ENCODE measurements around the gene ZNF277.
A peak's percentile ranks its signal among the peaks of the same experiment; 100 is the strongest.

The ZNF277 gene

DNA sequence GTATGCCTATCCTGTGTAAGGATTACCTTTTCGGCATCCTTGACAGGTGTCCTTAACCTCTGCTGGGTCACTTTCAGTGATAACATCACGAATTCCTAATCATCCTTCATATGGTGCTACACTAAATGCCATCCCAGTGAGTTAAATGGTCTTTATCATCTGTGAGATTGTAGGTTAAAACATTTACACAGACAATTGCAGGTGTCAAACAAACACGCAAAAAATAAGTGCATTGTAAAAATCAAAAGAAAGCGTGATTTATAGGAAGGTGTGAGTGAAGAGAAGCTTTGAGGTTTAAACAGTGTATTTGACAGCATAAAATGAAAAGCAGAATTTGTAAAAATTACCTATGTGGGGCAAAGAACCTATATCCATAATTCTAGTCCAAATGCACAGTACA lies 132.3 kb downstream of the ZNF277 start:
- Histone ChIP-seq H3K4me3 (ENCODE audit: low read depth in 1 of 2, low read length in 2 of 2) (no peak overlapping the region), H3K36me3 (ENCODE audit: insufficient read depth, low read length) (peaks cover 5% of the 10 kb centered on the region), H3K27ac (ENCODE audit: low read depth, low read length) (no peak overlapping the region), H3K9ac (ENCODE audit: low read length) (no peak overlapping the region), H3K27me3 (ENCODE audit: control insufficient read depth in 1 of 2, insufficient read depth in 2 of 2, low read length in 2 of 2) (no peaks in the 10 kb centered on the region), H3K4me1 (ENCODE audit: insufficient read depth, low read length) (no peaks in the 10 kb centered on the region), H3K9me3 (ENCODE audit: low read length) (no peaks in the 10 kb centered on the region)

DNA sequence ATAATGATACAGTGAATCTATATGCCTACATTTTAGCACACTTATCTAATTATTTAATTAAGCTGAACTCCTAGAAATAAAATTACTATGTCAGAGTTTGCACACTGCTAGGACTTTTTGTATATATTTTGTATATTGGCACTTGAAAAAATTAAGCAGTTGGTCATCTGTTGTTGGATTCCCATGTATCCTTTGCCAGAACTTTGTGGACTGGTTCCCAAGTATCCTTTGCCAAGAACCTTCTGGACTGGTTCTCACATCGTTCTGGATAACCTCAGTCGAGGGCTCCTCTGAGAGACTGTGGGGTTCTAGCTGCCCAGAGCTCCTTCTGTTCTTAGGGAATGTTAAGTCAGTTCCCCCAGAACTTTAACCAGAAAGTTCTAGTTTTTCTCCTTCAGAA lies 135.0 kb downstream of the ZNF277 start:
- H3K9ac ChIP-seq (ENCODE audit: low read length): no peak overlapping the region
- H3K27me3 ChIP-seq (ENCODE audit: control insufficient read depth in 1 of 2, insufficient read depth in 2 of 2, low read length in 2 of 2): no peaks in the 10 kb centered on the region
- no peaks in the 10 kb centered on the region for H3K4me1 ChIP-seq (ENCODE audit: insufficient read depth, low read length)
- no peak overlapping the region for H3K4me3 ChIP-seq (ENCODE audit: low read depth in 1 of 2, low read length in 2 of 2)
- no peak overlapping the region for H3K27ac ChIP-seq (ENCODE audit: low read depth, low read length)
- no peaks in the 10 kb centered on the region for H3K9me3 ChIP-seq (ENCODE audit: low read length)
- H3K36me3 ChIP-seq (ENCODE audit: insufficient read depth, low read length): peaks cover 5% of the 10 kb centered on the region

DNA sequence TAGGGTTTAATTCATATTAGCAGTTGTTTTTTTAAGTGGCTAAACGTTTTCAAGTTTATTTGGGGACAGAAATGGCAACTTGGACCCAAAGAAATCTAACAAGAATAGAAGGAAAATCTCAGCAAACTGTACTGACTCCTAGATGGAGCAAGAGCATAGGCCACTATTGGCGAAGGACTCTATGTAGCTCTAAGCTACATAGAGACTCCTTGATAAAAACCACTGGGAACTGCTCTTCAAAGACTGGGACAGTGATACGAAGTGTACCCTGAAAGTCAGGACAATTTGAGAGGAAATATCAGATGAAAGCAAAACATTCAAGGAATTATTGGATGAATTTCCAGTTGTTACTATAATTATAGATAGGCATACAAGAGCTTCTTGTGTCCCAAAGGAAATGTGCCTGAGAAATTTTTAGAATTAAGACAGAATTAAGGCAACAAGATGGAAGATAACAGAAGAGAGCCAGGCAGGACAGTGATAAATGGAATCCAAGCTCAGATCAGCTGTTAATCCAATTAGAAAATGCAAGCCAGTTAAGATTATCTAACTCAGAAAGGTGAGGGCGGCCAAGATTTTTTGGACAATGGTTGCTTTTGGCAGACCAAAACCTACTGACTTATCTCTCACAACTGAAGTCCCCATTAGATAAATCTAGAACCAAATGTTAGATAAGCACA lies 140.0 kb downstream of the ZNF277 start:
- Histone ChIP-seq H3K36me3 (ENCODE audit: insufficient read depth, low read length) (no peaks in the 10 kb centered on the region), H3K4me3 (ENCODE audit: low read depth in 1 of 2, low read length in 2 of 2) (no peak overlapping the region), H3K9ac (ENCODE audit: low read length) (no peak overlapping the region), H3K27ac (ENCODE audit: low read depth, low read length) (no peak overlapping the region), H3K27me3 (ENCODE audit: control insufficient read depth in 1 of 2, insufficient read depth in 2 of 2, low read length in 2 of 2) (no peaks in the 10 kb centered on the region), H3K4me1 (ENCODE audit: insufficient read depth, low read length) (peaks cover 31% of the 10 kb centered on the region), H3K9me3 (ENCODE audit: low read length) (no peaks in the 10 kb centered on the region)

DNA sequence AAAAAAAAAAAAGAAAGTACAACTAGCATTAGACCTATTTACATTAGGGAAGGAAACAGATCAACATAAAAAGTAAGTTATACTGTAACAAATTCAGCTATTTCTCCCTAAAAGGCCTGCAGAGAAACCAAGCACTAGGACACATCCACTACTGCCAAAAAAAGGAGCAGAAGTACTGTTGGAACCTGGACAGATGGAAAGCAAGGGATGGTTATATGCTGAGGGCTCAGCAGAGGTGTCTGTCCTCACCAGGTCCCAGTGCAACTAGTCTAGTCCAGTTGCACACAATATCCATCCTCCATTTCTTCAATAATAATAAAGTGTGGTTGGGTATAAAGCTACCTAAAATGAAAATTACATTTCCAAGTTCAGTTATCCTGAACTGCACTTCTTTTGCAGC lies 140.6 kb downstream of the ZNF277 start:
- H3K9me3 ChIP-seq (ENCODE audit: low read length): no peaks in the 10 kb centered on the region
- no peak overlapping the region for H3K4me3 ChIP-seq (ENCODE audit: low read depth in 1 of 2, low read length in 2 of 2)
- peaks cover 31% of the 10 kb centered on the region for H3K4me1 ChIP-seq (ENCODE audit: insufficient read depth, low read length)
- no peaks in the 10 kb centered on the region for H3K36me3 ChIP-seq (ENCODE audit: insufficient read depth, low read length)
- no peak overlapping the region for H3K27ac ChIP-seq (ENCODE audit: low read depth, low read length)
- H3K9ac ChIP-seq (ENCODE audit: low read length): no peak overlapping the region
- no peaks in the 10 kb centered on the region for H3K27me3 ChIP-seq (ENCODE audit: control insufficient read depth in 1 of 2, insufficient read depth in 2 of 2, low read length in 2 of 2)

DNA sequence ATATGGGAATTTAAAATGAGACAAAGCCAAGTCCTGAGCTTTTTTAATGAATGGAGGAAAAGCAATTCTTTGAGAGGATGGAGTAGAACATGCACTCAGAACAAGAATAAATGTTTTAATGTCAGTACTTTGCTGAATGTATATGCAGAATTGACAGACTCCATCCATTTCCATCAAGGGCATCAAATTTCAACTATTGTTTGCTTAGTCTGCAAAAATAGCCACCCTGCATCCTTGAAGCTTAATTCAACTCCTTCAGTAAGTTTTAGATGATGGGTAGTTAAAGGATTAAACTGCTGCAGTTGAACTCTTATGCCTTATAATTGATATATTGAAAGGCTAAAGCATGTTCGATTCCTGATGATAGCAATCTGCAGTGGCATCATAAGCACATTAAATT lies 144.1 kb downstream of the ZNF277 start:
- Histone ChIP-seq H3K36me3 (ENCODE audit: insufficient read depth, low read length) (no peaks in the 10 kb centered on the region), H3K27me3 (ENCODE audit: control insufficient read depth in 1 of 2, insufficient read depth in 2 of 2, low read length in 2 of 2) (no peaks in the 10 kb centered on the region), H3K27ac (ENCODE audit: low read depth, low read length) (no peak overlapping the region), H3K4me3 (ENCODE audit: low read depth in 1 of 2, low read length in 2 of 2) (no peak overlapping the region), H3K4me1 (ENCODE audit: insufficient read depth, low read length) (peaks cover 31% of the 10 kb centered on the region), H3K9me3 (ENCODE audit: low read length) (no peaks in the 10 kb centered on the region), H3K9ac (ENCODE audit: low read length) (no peak overlapping the region)

DNA sequence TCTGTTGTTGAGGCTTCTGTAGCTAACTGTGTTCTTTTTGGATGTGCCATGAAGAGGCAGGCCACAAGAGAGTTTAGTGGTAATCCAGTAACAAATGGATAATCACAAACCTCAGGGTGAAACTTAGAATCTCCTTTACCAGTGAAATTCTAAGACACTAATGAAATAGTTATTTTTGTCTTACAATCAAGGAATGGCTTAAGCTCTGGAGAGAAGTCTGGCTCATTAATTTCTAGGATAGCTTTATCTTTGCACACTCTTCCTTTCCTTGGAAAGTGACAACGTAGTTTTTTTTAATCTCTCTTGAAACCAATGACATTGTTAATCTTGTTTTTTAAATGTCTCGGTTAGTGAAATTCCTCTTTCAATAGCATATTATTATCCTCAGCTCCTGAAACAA lies 150.1 kb downstream of the ZNF277 start:
- H3K36me3 ChIP-seq (ENCODE audit: insufficient read depth, low read length): no peaks in the 10 kb centered on the region
- H3K9ac ChIP-seq (ENCODE audit: low read length): no peak overlapping the region
- H3K9me3 ChIP-seq (ENCODE audit: low read length): no peaks in the 10 kb centered on the region
- H3K4me1 ChIP-seq (ENCODE audit: insufficient read depth, low read length): peaks cover 5% of the 10 kb centered on the region
- no peaks in the 10 kb centered on the region for H3K27me3 ChIP-seq (ENCODE audit: control insufficient read depth in 1 of 2, insufficient read depth in 2 of 2, low read length in 2 of 2)
- no peak overlapping the region for H3K4me3 ChIP-seq (ENCODE audit: low read depth in 1 of 2, low read length in 2 of 2)
- no peak overlapping the region for H3K27ac ChIP-seq (ENCODE audit: low read depth, low read length)

DNA sequence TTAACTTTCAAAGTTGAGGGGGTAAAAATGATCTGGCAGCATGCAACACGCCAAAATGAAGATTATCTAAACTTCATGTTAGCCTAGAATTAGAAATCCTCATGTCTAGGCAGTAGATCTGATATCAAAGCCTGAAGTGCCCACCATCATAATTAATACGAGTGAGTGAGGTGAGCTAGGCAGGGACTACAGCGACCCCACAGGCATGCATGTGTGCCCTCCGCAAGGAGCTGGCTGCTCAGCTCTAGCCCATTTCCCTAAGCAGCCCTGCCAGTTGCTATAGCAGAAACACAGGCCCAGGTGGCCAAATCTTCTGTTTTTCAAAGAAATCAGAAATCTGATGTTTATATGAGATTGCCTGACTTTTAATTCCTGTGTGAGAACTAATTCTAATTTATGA lies 150.6 kb downstream of the ZNF277 start:
- Histone ChIP-seq H3K9ac (ENCODE audit: low read length) (no peak overlapping the region), H3K27me3 (ENCODE audit: control insufficient read depth in 1 of 2, insufficient read depth in 2 of 2, low read length in 2 of 2) (no peaks in the 10 kb centered on the region), H3K4me1 (ENCODE audit: insufficient read depth, low read length) (peaks cover 5% of the 10 kb centered on the region), H3K27ac (ENCODE audit: low read depth, low read length) (no peak overlapping the region), H3K4me3 (ENCODE audit: low read depth in 1 of 2, low read length in 2 of 2) (no peak overlapping the region), H3K9me3 (ENCODE audit: low read length) (no peaks in the 10 kb centered on the region), H3K36me3 (ENCODE audit: insufficient read depth, low read length) (no peaks in the 10 kb centered on the region)

DNA sequence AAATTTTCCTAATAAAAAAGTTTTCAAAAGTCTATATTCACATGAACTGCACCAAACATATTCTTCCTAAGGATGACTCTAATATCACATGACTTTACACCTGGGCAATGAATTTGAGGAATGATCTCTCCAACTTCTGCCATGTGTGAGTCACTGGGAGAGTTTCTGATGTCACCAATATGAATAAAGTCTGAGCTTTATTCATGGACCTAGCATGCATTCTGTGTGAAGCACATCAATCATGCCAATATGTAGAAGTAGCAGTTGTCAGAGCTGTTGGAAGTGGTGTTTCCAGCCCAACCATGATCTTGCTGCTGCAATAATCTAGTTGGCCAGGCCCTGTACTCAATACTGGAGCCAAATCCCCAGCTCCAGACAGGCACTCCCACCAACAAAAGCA lies 152.0 kb downstream of the ZNF277 start:
- Histone ChIP-seq H3K27ac (ENCODE audit: low read depth, low read length) (no peak overlapping the region), H3K4me3 (ENCODE audit: low read depth in 1 of 2, low read length in 2 of 2) (no peak overlapping the region), H3K9me3 (ENCODE audit: low read length) (no peaks in the 10 kb centered on the region), H3K36me3 (ENCODE audit: insufficient read depth, low read length) (no peaks in the 10 kb centered on the region), H3K27me3 (ENCODE audit: control insufficient read depth in 1 of 2, insufficient read depth in 2 of 2, low read length in 2 of 2) (no peaks in the 10 kb centered on the region), H3K9ac (ENCODE audit: low read length) (no peak overlapping the region), H3K4me1 (ENCODE audit: insufficient read depth, low read length) (peaks cover 11% of the 10 kb centered on the region)

DNA sequence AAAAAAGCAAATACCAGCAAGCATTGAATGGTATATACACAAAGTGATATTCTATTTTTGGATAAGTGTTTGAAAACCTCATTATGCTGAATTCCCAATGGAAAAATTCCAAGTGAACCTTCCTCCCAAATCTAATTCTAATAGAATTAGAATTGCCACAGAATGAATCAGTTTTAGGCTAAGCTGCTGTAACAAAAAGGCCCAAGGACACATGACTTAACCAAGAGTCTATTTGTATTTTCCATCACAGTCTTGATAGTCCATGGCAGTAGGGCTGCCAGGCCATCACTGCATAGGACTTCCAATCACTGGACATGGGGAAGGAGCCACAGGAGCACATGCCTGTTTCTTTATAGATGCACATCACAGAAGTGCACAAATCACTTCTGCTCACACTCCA lies 152.6 kb downstream of the ZNF277 start:
- Histone ChIP-seq H3K27me3 (ENCODE audit: control insufficient read depth in 1 of 2, insufficient read depth in 2 of 2, low read length in 2 of 2) (no peaks in the 10 kb centered on the region), H3K9ac (ENCODE audit: low read length) (no peak overlapping the region), H3K9me3 (ENCODE audit: low read length) (no peaks in the 10 kb centered on the region), H3K4me1 (ENCODE audit: insufficient read depth, low read length) (peaks cover 11% of the 10 kb centered on the region), H3K4me3 (ENCODE audit: low read depth in 1 of 2, low read length in 2 of 2) (no peak overlapping the region), H3K27ac (ENCODE audit: low read depth, low read length) (no peak overlapping the region), H3K36me3 (ENCODE audit: insufficient read depth, low read length) (no peaks in the 10 kb centered on the region)

DNA sequence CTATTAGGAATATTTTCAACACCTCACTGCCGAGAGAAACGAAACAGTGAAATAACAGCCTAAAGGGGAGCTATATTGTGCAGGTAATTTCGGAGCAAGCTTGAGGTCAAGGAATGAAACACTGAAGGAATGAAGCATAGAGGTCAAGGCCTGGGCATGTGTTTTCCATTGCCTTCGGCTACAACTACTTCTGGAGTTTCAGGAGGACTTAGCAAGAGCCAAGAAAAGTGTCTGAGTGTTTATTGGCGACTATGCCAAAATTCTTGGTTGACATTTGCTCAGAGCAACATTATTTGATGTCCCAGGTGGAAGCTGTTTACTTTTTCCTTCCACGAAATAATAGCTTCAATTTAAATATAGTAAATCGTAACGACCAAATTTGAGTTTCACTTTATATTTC lies 154.2 kb downstream of the ZNF277 start:
- H3K9me3 ChIP-seq (ENCODE audit: low read length): no peaks in the 10 kb centered on the region
- no peak overlapping the region for H3K27ac ChIP-seq (ENCODE audit: low read depth, low read length)
- no peak overlapping the region for H3K9ac ChIP-seq (ENCODE audit: low read length)
- peak overlapping the region in 1 of 2 donors; percentile 12 for H3K4me3 ChIP-seq (ENCODE audit: low read depth in 1 of 2, low read length in 2 of 2)
- peaks cover 11% of the 10 kb centered on the region for H3K4me1 ChIP-seq (ENCODE audit: insufficient read depth, low read length)
- no peaks in the 10 kb centered on the region for H3K27me3 ChIP-seq (ENCODE audit: control insufficient read depth in 1 of 2, insufficient read depth in 2 of 2, low read length in 2 of 2)
- H3K36me3 ChIP-seq (ENCODE audit: insufficient read depth, low read length): no peaks in the 10 kb centered on the region

DNA sequence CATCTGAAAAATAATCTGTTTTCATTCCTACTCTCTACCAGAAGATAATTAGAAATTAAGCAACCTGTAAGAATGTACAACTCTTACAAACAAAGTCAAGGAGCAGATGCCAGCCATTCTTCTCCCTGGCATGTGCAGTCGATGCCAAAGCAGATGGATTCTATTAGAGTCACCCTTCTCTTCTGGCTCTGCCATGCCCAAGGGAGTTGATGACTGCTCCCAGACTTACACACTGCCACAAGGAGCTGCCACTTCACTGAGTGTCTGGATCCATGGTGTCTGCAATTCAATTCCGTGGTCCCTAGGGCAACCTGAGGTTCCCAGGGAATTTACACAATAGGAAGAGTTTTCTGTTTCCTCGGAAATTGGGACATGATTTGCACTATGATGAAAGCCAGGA lies 154.7 kb downstream of the ZNF277 start:
- H3K9me3 ChIP-seq (ENCODE audit: low read length): no peaks in the 10 kb centered on the region
- peaks cover 11% of the 10 kb centered on the region for H3K4me1 ChIP-seq (ENCODE audit: insufficient read depth, low read length)
- H3K36me3 ChIP-seq (ENCODE audit: insufficient read depth, low read length): no peaks in the 10 kb centered on the region
- H3K27me3 ChIP-seq (ENCODE audit: control insufficient read depth in 1 of 2, insufficient read depth in 2 of 2, low read length in 2 of 2): no peaks in the 10 kb centered on the region
- no peak overlapping the region for H3K4me3 ChIP-seq (ENCODE audit: low read depth in 1 of 2, low read length in 2 of 2)
- H3K27ac ChIP-seq (ENCODE audit: low read depth, low read length): no peak overlapping the region
- H3K9ac ChIP-seq (ENCODE audit: low read length): no peak overlapping the region

DNA sequence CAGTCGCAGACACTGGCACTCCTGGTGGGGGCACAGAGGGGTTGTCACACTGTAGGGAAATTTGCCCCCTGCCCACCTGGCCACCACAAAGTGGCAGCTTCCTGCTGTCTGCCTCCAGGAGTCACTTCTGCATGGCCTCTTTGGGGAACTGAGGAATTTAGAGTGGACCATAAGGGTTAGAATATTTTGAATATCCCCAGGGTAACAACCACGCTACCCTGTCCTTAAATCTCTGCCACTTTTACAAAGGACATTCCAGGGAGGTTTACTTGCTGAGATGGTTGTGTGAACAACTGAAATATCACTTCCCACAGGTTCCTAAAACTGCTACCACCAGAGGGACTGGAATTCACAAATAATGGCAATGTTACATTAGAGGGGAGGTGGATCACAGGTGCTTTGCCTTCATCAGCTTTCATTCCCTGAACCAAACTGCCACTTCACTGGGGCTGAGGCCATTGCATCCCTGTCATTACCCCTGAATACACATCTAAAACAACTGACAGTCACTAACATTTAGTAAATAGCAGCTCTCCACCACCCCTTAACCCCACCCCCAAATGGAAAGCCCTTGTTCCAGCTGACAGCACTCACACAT lies 155.7 kb downstream of the ZNF277 start:
- H3K9ac ChIP-seq (ENCODE audit: low read length): no peak overlapping the region
- no peaks in the 10 kb centered on the region for H3K27me3 ChIP-seq (ENCODE audit: control insufficient read depth in 1 of 2, insufficient read depth in 2 of 2, low read length in 2 of 2)
- no peaks in the 10 kb centered on the region for H3K9me3 ChIP-seq (ENCODE audit: low read length)
- H3K27ac ChIP-seq (ENCODE audit: low read depth, low read length): no peak overlapping the region
- H3K36me3 ChIP-seq (ENCODE audit: insufficient read depth, low read length): no peaks in the 10 kb centered on the region
- no peak overlapping the region for H3K4me3 ChIP-seq (ENCODE audit: low read depth in 1 of 2, low read length in 2 of 2)
- H3K4me1 ChIP-seq (ENCODE audit: insufficient read depth, low read length): peaks cover 11% of the 10 kb centered on the region

All from muscle layer of colon (tissue), 2 donors.